Endometrial microvascular endothelial cells (primary cell): Measurements from ENCODE around the gene KLHDC1. TPM values are rescaled to one million over a fixed set of nuclear protein-coding genes. Genes with fewer than 3 reads are reported as not detected.
"Not testable (repeated sequence)": the region's sequence is repeated elsewhere in the genome, so short reads cannot be mapped to it uniquely, and the experiment has no call there.

Experiments
- in situ Hi-C: cut with HindIII; loops from 2 replicates; pipeline ENCODE4 v1.10.0; 2017; ENCODE audit warnings: low sequenced_read_pairs, low pct_unique_long_range_greater_than_20kb; ENCODE audit errors: inconsistent ontology term
- total RNA-seq: library from RNA; depleted of rRNA; stranded (reverse); fragments of >200 nt; gene quantifications from one replicate; pipeline ENCODE4 v1.2.3, GENCODE V29; 2015; ENCODE audit errors: inconsistent ontology term

KLHDC1 gene
- total RNA-seq, 1 donor from 2014 or later: 0.37 TPM

GRCh38 chr14:49720744-49721143, 27.8 kb downstream of the KLHDC1 start:
- in situ Hi-C loops: no loop called here

DNA sequence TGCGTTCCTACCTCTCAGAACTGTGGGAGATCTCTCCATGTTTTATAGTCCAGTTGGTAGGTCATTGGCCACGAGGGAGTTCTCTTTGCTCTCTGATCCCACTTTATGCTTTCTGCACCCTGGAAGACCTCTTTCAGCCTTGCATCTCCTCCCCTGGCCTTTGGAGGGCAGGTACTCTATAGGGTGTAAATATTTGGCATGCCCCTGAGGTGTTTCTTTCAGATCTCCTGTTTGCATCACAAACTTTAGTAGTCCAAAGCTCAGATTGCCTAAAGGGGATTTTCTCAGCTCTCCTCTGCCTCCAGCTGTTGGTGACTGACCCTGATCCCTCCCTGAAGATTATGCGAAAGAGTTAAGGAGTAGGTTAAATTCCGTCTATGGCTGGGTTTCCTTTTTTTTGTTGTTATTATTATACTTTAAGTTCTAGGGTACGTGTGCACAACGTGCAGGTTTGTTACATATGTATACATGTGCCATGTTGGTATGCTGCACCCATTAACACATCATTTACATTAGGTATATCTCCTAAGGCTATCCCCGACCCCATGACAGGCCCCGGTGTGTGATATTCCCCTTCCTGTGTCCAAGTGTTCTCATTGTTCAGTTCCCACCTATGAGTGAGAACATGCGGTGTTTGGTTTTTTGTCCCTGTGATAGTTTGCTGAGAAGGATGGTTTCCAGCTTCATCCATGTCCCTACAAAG, 29.0 kb downstream of the KLHDC1 start:
- in situ Hi-C loops: not testable (repeated sequence)

GRCh38 chr14:49727171-49727570, 34.3 kb downstream of the KLHDC1 start:
- in situ Hi-C loops: no loop called here

DNA sequence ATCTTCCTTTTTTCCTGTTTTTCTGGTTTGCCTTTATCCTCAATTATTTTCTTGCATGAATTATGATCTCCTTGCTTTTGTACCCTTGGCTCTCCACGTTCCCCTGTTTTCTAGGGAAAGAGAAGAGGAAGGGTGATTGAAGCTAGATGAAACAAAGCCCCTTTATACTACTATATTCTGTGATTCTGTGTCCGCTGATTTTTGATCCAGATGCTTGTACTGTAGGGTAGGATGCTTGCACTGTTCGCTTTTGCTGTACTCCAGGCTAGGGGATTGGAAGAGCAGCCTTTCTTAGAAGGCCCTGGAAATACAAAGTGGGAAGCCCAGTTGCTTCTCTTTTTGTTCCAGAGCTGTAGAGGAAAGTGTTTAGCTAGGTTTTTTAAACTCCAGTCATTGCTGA, 40.0 kb downstream of the KLHDC1 start:
- in situ Hi-C loops: no loop called here

GRCh38 chr14:49733836-49734235, 40.9 kb downstream of the KLHDC1 start:
- in situ Hi-C loops: no loop called here

DNA sequence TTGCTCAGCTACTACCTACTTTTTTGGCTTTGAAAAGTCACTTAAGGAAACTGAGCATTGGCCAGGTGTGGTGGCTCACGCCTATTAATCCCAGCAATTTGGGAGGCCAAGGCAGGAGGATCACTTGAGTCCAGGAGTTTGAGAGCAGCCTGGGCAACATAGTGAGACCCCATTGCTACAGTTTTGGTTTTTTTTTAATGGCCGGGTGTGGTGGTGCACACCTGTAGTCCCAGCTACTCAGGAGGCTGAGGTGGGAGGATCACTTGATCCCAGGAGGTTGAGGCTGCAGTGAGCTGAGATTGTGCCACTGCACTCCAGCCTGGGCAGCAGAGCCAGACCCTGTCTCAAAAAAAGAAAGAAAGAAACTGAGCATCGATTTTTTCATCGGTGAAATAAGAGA, 42.7 kb downstream of the KLHDC1 start:
- in situ Hi-C loops: not testable (repeated sequence)

- in situ Hi-C loops: no loop called here
Measured at GRCh38 chr14:49745191-49745590, 52.3 kb downstream of the KLHDC1 start.

GRCh38 chr14:49746476-49746875, 53.6 kb downstream of the KLHDC1 start:
- in situ Hi-C loops: not testable (repeated sequence)

- in situ Hi-C loops: no loop called here
Measured at GRCh38 chr14:49754570-49755097, 61.7 kb downstream of the KLHDC1 start.

DNA sequence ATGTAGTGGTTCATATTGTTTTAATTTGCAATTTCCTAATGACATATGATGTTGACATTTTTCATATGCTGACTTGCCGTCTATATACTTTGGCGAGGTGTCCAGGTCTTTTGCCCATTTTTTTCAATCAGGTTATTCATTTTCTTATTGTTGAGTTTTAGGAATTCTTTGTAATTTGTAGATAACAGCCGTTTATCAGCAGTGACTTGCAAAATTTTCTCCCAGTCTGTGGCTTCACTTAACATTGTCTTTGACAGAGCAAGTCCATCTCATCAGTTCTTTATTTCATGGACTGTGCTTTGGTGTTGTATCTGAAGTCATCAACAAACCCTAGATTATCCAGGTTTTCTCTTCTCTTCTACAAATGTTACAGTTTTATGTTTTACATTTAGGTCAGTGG, 62.5 kb downstream of the KLHDC1 start:
- in situ Hi-C loops: no loop called here

DNA sequence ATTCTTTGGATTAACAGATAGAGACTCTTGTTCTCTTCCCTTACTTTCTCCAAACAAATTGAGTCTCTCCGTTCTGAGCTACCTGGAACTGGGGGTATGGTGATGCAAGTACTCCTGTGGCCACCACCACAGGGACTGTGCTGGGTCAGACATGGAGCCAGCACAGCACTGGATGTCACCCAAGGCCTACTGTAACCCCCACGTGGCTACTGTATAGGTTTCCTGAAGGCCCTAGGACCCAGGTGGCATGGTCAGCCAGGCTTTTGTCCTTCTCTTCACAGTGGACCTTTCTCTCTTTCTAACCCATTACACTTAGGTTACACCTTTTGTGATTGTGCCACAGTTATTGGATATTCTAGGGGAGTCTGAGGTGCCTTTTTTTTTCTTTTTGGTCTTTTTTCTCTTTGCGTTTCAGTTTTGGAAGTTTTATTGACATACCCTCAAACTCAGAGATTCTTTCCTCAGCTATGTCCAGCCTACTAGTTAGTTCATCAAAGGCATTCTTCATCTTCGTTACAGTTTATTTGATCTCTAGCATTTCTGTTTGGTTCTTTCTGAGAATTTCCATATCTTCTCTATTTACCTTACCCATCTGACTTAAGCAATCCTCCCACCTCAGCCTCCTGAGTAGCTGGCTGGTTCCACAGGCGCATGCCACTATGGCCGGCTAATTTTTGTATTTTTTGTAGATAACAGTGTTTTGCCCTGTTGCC, 69.1 kb downstream of the KLHDC1 start:
- in situ Hi-C loops: no loop called here

DNA sequence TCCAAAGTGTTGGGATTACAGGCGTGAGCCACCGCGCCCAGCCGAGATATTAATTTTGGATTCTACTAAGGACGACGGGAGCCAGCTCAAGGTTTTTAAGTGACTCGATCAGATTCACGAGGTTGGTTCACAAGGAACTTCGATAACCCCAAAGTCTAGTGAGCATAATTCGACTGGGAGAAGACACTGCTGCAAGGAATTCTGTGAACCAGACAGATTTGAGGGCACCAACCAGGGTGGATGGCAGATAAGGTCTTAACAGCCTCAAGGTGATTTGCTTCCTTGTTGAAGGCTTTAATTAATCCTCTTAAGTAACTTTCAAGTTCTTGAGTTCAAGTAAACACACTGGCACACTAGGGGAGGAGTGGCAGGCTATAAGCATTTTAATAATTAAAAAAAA, 73.9 kb downstream of the KLHDC1 start:
- in situ Hi-C loops: no loop called here

DNA sequence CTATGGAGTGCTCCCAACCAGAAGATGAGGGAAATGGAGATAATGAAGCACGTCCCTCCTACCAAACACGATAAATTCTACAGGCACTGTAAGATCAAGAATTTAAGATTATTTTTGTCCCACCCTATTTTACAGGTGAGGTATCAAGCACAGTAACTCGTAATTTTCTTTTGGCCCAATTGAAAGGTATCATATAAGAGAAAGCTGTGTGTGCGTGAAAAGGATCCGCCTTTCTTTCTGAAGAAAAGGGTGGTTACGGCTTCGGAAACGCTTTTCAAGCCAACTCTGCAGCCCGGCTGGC, 74.3 kb downstream of the KLHDC1 start:
- in situ Hi-C loops: no loop called here

- in situ Hi-C loops: no loop called here
Measured at GRCh38 chr14:49767571-49768300, 74.8 kb downstream of the KLHDC1 start, which contains the start of gene KLHDC2. Gene KLHDC2 (plus strand): TSS chr14:49768153. CDS start chr14:49768469, 316 bp downstream.

- in situ Hi-C loops: no loop called here
Measured at GRCh38 chr14:49768301-49769121, 75.6 kb downstream of the KLHDC1 start.

GRCh38 chr14:49769171-49769570, 76.3 kb downstream of the KLHDC1 start:
- in situ Hi-C loops: no loop called here

GRCh38 chr14:49769581-49770211, 76.8 kb downstream of the KLHDC1 start:
- in situ Hi-C loops: no loop called here

DNA sequence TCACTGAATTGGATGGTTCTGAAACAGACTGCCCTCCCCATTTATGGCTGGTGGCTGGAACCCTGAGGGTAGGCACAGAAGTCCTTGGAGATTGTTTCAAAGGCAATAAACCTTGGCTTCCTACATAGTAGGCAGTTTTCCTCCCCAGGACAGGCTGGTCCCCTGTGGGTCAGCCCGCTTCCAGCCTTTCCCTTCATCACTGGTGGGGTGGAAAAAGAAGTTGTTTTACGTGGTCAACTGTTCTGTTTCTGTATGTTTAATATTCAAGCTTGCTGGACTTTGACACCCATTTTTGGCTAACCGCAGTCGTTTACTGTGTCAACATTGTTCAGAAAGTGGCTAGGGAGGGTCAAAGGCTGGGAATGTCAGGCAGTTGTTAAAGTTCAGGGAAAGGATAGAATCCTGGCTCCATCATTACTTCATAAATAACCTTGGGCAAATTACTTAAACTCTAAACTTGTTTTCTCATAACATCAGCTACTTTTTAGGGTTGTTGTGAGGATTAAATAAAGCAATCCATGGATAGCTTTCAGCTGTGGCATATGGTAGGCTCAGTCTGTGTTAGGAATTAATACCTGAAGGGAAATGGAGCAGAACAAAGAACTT, 77.4 kb downstream of the KLHDC1 start:
- in situ Hi-C loops: no loop called here
